GM13977 (cell line): ENCODE results near the gene MAP2K3.

Experiments
- DNase-seq: peaks from one replicate; pipeline ENCODE4 v3.0.0; 2012; ENCODE audit warnings: low spot score
- in situ Hi-C: fragments of 300-500 bp; cut with MboI; formaldehyde crosslinking; loops from one replicate; pipeline ENCODE4 v1.12.0; 2022; ENCODE audit warnings: low sequenced_read_pairs, low pct_unique_long_range_greater_than_20kb, mixed read lengths, inconsistent platforms; ENCODE audit not compliant: unreplicated experiment
- TF ChIP-seq, protein P1 (sequence below): IDR thresholded peaks from 2 replicates; pipeline ENCODE4 v1.5.1; 2012; ENCODE audit warnings: mild to moderate bottlenecking, control low read depth; ENCODE audit not compliant: insufficient read depth; ENCODE audit errors: extremely low read depth, missing control alignments

MAP2K3 gene

DNA sequence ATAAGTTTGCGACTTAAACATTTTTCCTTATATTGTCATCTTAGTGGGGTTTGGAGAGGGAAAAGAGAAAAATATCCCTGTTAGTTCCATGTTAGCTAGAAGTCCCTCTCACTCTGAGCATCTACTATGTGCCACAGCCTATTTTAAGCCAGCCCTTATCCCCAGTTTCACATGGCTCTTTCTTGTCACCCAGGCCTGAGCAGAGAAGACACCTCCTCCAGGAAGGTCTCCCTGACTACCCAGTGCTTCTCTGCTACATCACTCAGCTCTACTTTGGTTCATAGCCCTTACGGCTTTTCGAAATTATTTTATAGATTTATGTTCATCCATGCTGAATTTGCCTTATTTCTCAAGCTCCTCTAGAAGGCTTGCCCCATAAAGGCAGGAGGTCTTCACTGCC lies 7.2 kb upstream of the MAP2K3 start:
- TF ChIP-seq, protein P1, sequence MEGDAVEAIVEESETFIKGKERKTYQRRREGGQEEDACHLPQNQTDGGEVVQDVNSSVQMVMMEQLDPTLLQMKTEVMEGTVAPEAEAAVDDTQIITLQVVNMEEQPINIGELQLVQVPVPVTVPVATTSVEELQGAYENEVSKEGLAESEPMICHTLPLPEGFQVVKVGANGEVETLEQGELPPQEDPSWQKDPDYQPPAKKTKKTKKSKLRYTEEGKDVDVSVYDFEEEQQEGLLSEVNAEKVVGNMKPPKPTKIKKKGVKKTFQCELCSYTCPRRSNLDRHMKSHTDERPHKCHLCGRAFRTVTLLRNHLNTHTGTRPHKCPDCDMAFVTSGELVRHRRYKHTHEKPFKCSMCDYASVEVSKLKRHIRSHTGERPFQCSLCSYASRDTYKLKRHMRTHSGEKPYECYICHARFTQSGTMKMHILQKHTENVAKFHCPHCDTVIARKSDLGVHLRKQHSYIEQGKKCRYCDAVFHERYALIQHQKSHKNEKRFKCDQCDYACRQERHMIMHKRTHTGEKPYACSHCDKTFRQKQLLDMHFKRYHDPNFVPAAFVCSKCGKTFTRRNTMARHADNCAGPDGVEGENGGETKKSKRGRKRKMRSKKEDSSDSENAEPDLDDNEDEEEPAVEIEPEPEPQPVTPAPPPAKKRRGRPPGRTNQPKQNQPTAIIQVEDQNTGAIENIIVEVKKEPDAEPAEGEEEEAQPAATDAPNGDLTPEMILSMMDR: no peak
- in situ Hi-C loops: loop anchor here (25.0 kb wide), 1 partner anchor 235 kb away; no protein-coding TSS in a partner anchor
- DNase-seq: no peak

DNA sequence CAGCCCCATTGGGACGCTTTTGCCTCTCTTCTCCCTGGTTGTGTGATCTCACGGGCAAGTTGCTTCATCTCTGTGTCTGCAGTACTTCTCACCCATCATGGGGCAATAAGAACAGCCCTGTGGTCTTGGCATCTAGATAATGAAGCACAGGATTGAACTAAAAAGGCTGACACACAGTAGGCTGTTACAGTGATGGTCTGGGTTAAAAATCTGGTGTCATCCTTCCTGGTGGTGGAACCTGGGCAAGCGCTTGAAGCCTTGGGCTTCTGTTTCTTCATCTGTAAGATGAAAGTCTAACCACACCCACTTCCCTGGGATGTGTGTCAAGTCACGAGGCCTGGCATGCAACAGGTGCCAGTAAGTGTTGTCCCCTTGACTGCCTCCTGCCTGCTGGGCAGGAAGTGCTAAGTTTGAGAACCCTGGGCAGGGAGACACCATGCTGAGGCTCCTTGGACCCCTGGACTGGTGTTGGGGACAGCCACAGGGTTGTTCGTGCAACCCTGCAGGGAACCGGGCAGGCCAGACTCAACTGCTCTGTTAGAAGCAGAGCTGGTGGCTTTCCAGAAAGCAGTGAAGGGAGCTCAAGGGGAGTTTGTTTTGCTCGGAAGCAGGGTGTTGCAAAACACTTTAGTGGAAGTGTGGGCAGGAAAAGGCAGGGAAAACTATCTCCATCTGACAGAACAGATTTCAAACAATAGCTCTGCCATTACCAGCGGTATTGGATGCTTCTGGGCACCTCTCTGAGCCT lies 5.9 kb upstream of the MAP2K3 start:
- TF ChIP-seq, protein P1: no peak
- DNase-seq: no peak
- in situ Hi-C loops: loop anchor here (25.0 kb wide), 1 partner anchor 234 kb away; no protein-coding TSS in a partner anchor

DNA sequence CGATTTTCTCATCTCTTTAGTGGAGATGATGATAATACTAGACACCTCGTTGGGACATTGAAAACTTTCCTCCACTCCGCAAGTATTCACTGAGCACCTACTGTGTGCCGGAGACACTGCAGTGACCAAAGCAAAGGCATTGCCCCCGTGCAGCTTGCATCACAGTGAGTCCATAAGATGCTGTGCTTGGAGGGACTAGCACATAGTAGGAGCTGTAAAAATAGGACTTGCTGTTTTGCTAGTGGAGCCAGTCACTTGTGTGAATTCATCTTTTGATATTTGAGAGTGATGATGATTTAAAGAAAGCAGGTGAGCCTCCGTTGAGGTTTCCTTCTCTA lies 5.3 kb upstream of the MAP2K3 start:
- TF ChIP-seq, protein P1: no peak
- in situ Hi-C loops: loop anchor here (25.0 kb wide), 1 partner anchor 233 kb away; no protein-coding TSS in a partner anchor
- no peak for DNase-seq

DNA sequence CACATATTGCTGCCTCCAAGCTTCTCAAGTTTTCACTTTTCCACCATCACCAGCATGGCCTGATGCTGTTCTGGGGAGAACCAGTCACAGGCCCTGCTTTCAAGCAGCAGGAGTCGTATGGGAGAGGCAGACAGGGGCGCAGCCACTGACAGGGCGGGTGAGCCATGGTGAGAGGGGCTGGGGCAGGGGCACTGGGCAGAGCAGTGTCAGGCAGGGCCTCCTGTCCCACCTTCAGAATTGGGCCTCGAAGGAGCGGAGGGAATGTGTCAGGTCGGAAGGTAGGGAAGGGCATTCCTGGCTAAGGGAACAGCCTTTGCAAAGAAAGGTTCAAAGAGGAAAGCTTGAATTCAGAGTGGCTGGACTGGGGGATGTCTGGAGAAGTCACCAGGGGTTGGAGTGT lies 4.9 kb upstream of the MAP2K3 start:
- TF ChIP-seq, protein P1: no peak
- no peak for DNase-seq
- in situ Hi-C loops: loop anchor here (25.0 kb wide), 1 partner anchor 233 kb away; no protein-coding TSS in a partner anchor

DNA sequence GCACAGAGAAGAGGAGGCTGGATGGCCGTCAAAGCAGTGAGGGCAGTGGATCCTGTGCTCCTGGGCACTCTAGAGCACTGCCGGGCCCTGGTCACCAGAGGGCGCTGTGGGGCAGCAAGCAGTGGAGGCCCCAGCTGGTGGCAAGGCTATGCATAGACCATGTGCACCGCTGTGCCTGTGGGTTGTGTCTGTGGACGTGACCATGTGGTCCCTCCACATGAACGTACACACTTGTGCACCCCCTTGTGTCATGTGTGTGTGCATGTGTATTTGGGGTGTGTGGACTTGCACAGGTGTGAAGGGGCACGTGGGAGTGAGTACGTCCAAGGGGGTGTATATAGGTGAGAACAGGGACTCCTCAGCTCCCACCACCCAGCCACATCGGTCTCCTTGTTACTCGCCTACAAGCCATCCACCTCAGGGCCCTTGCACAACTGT lies 4.4 kb upstream of the MAP2K3 start:
- TF ChIP-seq, protein P1: peak; percentile 98
- peak; percentile 90 for DNase-seq
- in situ Hi-C loops: loop anchor here (25.0 kb wide), 1 partner anchor 232 kb away; no protein-coding TSS in a partner anchor

DNA sequence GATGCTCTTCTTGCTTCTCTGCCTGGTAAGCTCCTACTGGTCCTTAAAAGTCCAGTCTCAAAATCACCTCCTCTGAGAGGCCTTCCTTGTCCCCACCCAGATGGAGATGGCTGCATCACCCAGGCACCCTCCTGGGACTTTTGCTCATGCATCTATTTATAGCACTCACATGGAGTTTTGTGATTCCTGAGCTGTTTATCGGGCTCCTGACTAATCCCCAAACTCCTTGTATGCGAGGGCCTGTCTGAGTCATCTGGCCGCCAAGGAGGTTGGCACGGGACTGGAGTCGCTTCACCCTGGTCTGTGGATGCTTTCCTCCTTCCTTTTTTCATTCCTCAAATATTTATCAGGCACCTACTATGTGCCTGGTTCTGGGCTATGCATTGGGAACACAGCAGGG lies 2.3 kb upstream of the MAP2K3 start:
- in situ Hi-C loops: loop anchor here (25.0 kb wide), 1 partner anchor 230 kb away; no protein-coding TSS in a partner anchor
- no peak for DNase-seq
- TF ChIP-seq, protein P1: no peak
